HG02642 (cell line): ENCODE results near the gene CPNE1.

Experiments used
- ATAC-seq: cut with Tn5 transposase; IDR thresholded peaks from one replicate; pipeline ENCODE4 v1.9.1; 2021; ENCODE audit warnings: mild to moderate bottlenecking; ENCODE audit not compliant: unreplicated experiment, poor library complexity

CPNE1 gene

DNA sequence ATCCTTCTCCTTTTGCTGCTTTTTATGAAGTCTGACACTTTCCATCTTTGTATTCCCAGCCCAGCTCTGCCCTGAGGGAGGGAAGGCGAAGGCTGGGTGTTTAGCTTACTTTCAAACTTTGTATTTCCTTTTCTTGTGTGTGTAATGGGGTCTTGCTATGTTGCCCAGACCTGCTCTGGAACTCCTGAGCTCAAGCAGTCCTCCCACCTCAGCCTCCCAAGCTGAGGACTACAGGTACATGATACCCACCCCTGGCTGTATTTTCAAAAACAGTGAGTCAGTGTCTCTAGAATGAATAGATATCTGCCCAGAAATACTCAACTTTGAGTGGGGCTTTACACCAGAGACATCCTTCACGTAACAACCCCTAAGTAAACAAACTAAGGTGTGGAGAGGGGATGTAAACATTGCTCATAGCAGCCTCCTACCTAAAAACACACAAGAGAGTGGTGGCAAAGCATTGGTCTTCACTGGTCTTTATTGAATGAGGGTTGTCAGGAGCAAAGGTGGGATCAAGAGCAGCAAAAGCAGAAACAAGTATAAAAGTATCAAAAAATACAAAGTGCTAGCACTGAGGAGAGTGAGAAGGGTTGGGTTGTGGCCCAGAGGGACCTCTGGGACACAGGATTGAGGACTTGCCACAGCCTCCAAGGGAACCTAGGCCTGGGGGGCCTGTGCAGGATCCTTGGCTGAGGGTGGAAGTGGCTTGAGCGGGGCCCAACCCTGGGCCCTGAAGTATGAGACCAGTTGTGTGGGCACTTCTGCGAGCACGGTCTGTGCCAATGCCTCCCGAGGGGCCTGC lies 38.9 kb downstream of the CPNE1 start:
- ATAC-seq, result no peak

DNA sequence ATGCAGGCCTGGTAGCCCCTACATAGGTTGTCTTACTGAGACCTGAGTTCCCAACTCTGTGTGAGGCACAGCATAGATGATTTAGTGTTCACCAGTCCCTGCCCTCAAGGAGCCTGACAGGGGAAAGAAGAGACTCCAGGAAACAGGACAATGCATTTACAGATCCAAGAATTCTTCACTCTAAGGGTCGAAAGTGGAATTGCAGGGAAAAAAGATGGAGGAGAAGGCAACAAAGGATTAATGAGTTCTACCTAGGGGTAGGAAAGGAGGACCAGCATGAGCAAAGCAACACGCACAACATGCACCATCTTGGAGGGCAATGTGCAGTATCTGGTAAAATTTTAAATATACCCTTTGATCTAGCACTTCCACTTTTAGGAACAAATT lies 43.1 kb downstream of the CPNE1 start:
- no peak for ATAC-seq

DNA sequence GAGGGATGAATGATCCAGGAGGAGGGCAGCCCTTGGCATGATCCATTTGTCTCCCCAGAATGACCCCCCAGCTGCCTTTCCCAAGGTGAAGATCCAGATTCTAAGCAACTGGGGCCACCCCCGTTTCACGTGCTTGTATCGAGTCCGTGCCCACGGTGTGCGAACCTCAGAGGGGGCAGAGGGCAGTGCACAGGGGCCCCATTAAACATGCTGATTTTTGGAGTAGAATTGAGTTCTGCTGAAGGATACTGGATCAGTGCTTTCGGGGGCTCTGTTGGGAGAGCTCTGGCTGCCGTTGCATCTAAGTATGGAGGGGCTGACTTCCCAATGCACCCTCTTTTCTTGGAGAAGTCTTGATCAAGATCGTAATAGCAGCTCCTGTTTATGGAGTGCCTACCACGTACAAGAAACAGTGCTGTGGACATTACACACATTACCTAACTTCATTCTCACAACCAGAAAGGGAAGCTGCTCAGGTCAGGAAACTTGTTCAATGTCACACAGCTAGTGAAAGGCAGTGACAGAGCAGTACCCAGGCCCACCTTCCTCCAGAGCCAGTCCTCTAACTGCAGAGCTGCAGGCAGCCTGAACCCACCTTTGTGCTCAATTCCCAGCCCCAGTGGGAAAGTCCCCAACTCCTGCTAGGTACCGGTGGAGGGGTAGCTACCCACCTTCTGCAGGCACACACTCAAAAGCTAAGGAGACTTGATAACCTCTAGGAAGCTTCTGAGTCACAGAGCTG lies 43.7 kb downstream of the CPNE1 start:
- ATAC-seq, result no peak

DNA sequence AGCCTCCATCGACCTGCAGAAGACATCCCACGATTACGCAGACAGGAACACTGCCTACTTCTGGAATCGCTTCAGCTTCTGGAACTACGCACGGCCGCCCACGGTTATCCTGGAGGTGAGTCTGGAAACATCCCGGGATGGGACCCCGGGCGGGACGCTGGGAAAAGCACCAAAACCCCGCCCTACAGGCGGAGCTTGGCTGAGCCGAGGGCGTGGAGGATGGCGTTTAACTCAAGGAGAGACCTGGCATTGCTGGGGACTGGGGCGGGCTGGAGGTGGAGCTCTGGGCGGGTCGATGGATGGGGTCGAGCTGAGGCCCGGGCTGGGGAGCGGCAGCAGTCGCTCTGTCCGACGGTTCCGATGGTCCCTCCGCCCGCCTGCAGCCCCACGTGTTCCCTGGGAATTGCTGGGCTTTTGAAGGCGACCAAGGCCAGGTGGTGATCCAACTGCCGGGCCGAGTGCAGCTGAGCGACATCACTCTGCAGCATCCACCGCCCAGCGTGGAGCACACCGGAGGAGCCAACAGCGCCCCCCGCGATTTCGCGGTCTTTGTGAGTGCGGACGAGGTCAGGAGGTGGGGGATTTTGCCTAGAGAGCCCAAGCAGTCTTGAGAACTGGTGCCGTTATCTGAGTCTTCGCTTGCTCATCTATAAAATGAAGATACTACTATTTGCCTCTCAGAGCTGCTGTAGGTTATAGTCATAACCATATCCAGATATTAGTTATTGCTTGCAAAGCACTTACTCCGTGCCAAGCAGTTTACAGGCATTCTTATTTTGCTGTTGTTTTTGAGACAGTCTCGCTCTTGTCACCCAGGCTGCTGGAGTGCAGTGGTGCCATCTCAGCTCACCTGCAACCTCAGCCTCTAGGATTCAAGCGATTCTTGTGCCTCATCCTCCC lies 45.3 kb downstream of the CPNE1 start:
- peak; percentile 41 for ATAC-seq

DNA sequence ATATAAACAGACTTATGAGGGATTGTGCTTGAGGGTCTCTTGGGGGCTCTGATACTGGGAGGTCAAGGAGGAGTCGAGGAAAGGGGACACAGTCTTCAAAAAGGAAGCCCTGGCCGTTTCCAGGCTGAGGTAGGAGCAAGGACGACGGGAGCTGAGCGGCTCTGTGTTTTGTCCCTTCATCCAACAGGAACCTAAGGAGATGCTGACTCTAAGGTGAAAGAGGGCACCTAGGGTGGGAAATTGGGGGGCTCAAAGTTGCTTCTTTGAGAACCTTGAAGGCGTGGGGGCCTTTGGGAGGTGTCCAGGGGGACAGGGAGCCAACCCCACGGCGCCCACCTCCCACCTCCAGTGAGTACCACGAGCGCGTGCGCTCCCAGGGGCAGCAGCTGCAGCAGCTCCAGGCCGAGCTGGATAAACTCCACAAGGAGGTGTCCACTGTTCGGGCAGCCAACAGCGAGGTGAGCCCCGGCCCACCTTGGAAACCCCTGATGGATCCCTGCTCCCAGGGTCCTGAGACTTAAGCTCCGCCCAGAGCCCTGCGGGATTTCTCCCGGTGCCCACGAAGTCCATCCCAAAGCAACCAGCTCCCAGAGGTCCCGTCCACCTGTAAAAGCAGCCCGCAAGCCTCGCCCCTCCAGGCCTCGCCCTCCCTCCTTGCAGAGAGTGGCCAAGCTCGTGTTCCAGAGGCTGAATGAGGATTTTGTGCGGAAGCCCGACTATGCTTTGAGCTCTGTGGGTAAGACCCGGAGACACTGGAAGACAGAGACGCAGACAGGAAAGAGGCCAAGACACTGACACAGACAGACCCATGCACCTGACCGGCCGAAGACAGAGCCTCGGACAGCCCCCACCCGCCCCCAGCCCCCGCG lies 46.2 kb downstream of the CPNE1 start:
- no peak for ATAC-seq

DNA sequence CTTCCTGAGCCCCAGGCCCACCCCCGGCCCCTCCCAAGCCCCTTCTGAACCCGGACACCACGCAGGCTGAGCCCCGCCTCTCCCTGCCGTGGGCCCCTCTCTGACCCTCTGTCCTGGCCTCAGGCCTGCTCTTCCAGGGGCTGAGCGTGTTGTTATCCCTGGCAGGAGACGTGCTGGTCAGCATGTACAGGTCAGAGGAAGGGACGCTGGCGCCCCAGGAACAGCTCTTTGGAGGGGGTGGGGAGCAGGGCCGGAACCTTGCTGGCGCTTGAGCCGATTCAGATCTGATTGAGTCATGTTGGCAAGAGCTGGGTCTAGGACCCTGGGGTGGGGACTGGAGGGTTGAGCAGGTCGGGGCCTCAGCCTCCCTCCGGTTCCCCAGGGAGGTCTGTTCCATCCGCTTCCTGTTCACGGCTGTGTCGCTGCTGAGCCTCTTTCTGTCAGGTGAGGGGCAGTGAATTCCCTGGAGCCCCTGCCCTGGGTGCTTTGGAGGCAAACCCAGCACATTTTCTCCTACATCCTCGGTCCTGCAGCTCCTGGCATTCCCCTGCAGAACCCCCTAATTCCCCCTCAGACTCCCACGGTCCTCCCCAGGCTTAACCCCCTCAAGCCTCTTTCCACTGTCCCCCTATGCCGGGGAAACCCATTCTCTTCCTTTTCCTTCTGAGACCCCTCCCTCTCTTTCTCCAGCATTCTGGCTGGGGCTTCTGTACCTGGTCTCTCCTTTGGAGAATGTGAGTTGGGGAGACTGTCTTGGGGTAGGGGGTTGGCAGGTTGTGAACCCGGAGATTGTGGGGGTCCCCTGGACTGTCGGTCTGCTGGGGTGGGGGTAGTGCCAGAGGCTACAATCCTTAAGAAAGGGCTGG lies 47.1 kb downstream of the CPNE1 start:
- ATAC-seq, result no peak

DNA sequence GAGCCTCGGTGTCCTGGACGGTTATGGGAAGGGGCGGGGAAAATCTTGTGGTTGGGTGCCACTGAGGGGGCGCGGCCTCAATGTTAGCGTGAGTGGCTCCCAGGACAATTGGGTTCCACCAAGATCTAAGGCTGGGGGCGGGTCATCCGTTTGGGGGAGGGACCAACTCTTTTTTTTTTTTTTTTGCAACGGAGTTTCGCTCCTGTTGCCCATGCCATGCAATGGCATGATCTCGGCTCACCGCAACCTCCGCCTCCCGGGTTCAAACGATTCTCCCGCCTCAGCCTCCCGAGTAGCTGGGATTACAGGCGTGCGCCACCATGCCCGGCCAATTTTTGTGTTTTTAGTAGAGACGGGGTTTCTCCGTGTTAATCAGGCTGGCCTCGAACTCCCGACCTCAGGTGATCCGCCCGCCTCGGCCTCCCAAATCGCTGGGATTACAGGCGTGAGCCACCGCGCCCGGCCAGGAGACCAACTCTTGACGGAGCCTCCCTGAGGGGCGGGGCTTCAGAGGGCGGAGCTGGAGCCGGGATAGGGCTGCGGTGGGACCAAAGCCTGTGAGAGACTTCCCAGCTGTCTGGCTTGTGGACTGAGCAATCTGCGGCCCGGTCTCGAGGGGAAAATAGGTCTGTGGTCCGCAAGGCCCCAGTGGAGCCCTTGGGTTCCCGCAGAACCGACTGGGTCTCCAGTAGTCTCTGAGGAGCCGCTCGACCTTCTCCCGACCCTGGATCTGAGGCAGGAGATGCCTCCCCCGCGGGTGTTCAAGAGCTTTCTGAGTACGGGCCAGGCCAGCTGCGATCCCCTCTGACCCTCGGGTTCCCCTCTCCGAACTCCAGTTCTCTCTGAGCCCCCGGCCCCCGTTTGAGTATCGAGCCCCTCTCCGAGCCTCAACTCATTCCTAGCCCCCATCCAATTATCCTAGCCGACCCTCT lies 48.0 kb downstream of the CPNE1 start:
- ATAC-seq, result peak; percentile 27

DNA sequence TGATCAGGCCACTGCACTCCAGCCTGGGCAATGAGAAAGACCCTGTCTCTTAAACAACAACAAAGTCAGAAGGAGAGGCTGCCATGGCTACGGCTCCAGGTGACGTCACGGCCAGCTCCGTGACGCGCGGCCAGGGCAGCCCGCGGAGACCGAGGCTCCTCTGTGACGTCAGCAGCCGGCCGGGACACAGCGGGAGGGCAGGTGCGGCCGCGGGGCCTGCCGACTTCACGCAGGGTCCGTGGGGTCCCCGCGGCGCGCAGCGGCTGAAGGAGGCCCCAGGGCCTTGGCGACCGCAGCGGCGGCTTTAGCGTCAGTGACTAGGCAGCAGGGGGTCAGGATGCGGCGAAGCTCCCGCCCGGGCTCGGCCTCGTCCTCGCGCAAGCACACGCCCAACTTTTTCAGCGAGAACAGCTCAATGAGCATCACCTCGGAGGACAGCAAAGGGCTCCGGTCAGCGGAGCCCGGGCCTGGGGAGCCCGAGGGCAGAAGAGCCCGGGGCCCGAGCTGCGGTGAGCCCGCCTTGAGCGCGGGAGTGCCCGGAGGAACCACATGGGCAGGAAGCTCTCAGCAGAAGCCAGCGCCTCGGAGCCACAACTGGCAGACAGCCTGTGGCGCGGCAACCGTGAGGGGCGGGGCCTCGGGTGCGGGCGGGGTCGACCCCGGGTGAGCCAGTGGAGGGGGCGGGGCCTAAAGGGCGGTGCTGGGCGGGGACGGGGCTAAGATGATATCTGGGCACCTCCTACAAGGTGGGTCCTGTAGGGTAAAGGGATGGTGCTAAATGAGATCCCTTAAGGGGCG lies 48.8 kb downstream of the CPNE1 start, which contains the start of gene SPAG4:
TSS of gene SPAG4 (plus strand) at position 163 of the 798 bp plus-strand sequence. CDS start at position 338, 175 bp downstream.
- ATAC-seq, result peak; percentile 72

DNA sequence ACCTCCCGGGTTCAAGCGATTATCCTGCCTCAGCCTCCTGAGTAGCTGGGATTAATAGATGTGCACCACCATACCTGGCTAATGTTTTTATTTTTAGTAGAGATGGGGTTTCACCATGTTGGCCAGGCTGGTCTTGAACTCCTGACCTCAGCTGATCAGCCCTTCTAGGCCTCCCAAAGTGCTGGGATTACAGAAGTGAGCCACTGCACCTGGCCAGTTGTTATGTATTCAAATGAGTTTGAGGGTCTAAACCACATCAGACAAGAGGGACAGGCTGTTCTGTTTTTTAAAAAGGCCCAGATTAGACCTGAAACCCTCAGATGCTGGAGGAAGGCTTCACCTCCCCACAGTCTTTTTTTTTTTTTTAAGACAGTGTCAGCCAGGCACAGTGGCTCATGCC lies 53.2 kb downstream of the CPNE1 start:
- no peak for ATAC-seq

DNA sequence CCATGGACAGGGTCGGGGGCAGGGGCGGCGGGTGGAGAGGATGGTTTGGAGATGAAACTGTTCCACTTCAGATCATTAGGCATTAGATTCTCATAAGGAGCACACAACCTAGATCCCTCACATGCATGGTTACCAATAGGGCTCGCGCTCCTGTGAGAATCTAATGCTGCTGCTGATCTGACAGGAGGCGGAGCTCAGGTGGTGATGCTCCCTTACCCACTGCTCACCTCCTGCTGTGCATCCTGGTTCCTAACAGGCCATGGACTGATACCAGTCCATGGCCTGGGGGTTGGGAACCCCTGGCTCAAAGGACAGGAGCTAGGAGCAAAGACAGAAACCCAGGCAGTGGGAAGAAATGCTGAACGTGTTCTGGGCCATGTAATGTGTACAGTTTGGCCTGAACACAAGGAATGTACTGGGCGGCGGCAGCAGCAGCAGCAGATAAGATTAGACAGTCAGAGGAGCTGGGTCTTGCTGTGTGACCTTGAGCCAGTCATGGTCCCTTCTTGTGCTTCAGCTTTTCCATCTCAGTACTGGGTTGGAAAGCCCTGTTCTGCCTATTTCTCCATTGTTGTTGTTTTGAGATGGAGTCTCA lies 53.8 kb downstream of the CPNE1 start:
- no peak for ATAC-seq

DNA sequence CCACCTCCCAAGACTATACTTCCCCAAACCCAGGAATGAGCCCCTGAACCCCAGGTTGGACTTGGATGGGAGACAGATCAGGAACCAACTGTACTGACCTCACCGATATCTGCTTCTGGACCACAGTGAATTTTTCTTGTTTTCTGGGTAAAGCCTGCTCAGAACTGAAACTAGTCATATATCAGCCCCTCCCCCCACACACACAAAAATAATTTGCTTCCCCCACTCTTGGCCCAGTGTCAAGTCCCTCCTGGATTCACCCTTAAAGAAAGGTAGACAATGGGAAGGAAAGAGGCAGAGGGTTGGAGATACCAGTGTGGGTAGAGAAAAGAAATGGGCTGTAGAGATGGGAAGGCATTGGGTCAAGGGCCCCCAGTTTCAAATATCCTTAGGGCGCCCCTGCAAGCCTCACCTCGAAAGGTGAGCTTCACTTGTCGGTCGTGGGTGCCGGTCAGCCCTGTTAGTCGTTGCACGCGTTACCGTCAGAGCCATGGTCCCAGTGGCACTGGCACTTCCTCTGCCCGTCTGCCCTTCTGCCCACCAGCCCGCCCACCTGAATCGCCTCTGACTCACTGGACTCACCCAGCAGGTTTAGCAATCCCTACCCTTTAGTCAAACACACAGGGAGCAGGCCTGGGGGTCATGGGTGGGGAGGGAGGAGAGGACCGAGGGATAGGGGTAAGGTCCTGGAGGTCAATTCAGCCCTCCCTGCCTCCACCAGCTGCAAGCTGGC lies 57.5 kb downstream of the CPNE1 start:
- no peak for ATAC-seq

DNA sequence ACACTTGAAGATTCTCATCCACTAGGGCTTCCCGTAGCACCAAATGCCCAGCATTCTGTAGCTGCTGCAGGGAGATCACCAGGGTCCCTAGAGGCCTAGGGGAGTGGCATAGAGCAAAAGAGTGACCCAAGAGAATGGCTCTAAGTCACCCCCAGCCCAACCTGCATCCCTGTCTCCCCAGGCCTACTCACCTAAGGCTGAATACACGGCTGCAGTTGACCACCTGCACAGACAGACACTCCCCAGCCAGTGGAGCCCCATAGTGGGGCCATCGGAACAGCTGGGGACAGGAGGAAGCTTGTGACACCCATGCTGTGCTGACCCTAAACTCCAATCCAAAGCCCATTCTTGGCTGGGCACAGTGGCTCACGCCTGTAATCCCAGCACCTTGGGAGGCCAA lies 58.6 kb downstream of the CPNE1 start:
- no peak for ATAC-seq

DNA sequence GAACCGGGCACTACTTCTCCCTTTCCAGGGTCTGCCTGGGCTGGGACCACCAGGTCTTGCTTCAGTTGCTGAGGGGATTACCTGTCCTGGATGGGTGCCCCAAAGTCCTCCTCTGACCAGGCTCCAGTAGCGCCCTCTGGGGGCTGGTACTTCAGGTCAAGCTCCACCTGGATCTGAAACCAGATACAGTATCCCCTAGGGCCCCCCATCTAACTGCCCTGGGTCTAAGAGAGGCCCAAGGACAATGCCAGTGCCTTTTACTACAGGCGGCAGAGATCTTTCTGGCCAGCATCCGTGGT lies 60.3 kb downstream of the CPNE1 start:
- ATAC-seq, result no peak

DNA sequence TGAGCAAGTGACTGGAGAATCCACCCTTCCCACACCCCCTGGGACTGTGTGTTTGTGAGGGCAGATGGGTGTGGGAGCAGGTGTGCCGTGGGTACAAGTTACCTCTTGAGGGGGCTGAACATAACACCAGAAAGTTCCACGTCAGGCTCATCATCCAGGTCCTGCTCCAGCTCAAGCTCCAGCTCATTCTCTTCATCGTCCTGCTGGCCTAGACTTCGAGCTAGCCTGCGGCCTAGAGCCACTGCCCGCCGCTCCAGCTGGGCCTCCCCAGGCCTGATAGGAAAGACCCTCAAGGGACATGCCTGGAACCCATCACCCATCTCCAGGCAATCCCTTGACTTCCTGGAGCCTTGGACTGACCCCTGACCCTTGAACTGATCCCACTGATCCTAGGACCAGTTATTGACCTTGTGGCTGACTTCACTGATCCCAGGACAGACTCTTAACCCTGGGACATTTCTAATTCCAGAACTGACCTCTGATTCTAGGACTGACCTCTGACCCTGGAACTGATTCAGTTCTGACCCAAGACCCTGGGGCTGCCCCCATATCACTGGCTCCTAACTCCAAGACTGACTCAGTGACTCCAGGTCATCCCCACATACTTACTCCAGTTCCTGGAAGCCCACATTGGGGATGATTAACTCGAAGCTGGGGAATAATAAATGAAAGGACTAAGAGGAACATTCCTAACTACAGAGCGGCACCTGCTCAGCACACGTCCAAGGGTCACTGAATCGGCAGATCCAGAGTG lies 60.8 kb downstream of the CPNE1 start:
- no peak for ATAC-seq

DNA sequence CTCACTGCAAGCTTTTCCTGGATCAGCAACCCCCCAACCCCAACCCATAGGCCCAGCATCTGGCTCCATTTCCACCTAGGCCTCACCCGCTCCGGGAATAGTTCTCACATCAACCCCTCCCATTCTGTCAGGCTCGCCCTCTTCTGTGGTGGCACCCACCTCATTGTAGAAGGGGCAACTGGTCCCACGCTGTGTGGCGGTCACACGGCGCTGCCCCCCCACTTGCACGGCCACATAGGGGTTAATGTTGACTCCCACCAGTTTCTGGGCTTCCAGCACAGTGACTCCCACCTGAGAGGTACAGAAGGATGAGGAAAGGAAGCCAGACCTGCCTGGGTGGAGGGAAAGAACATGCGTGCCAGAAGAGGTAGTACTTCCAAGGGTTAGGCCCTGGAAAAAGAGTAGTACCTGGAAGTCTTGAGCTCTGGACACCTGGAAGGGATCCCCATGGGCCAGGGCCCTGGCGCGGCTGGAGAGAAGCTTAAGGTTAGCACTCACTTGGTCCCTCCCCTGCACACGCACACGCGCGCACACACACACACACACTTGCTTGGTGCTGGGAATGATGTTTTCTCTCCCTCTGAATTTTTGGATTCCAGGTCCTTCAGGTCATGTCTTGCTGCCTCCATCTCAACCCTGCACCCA lies 61.7 kb downstream of the CPNE1 start:
- no peak for ATAC-seq
